HepG2 (cell line): ENCODE data around the gene ALG9. TPM values are rescaled to one million over a fixed set of nuclear protein-coding genes. Genes with fewer than 3 reads are reported as not detected.

Experiments used
- ATM ChIP-seq: fragments of 450-650 bp; IDR thresholded peaks from 2 replicates; pipeline ENCODE4 v1.7.1; 2017; ENCODE audit warnings: mild to moderate bottlenecking, borderline replicate concordance
- BRF2 ChIP-seq: sonication (generic); formaldehyde crosslinking; IDR thresholded peaks from 2 replicates; pipeline ENCODE4 v1.8.1; 2022; ENCODE audit warnings: mild to moderate bottlenecking, missing genetic modification reagents
- HDAC1 ChIP-seq: sonication (generic); formaldehyde crosslinking; IDR thresholded peaks from 2 replicates; pipeline ENCODE4 v1.5.1; 2020; ENCODE audit warnings: mild to moderate bottlenecking, missing genetic modification reagents
- IKZF4 ChIP-seq: sonication (generic); formaldehyde crosslinking; IDR thresholded peaks from 2 replicates; pipeline ENCODE4 v1.5.1; 2020; ENCODE audit warnings: borderline replicate concordance, mild to moderate bottlenecking, low read depth, missing genetic modification reagents; ENCODE audit errors: not compliant biosample characterization
- NR3C1 ChIP-seq: sonication (generic); formaldehyde crosslinking; IDR thresholded peaks from 2 replicates; pipeline ENCODE4 v1.4.0; 2020; ENCODE audit warnings: missing genetic modification reagents
- PAF1 ChIP-seq: IDR thresholded peaks from 2 replicates; pipeline ENCODE4 v1.6.1; 2016; ENCODE audit warnings: missing genetic modification reagents, missing compliant biosample characterization
- PHF5A ChIP-seq: IDR thresholded peaks from one replicate; pipeline ENCODE4 v1.6.1; 2018; ENCODE audit warnings: low read depth, missing genetic modification reagents; ENCODE audit not compliant: unreplicated experiment
- ZNF256 ChIP-seq: sonication (generic); formaldehyde crosslinking; conservative IDR thresholded peaks from 2 replicates; pipeline ENCODE4 v1.4.0; 2020; ENCODE audit warnings: missing genetic modification reagents
- ZNF547 ChIP-seq: sonication (generic); formaldehyde crosslinking; IDR thresholded peaks from 2 replicates; pipeline ENCODE4 v1.5.1; 2020; ENCODE audit warnings: mild to moderate bottlenecking, missing genetic modification reagents
- polyA plus RNA-seq, 8 experiments: library from polyadenylated mRNA; depleted of rRNA in 3 of 8; stranded (reverse) in 7 of 8; unstranded in 1 of 8; fragments of >200 nt; fragmentation: Illumina TruSeq in 4 of 8; extraction: Trizol in 4 of 8; gene quantifications; 2 replicates each; pipeline versions ENCODE4 v1.2.1 to v1.2.3, GENCODE V29; 2011 to 2016; ENCODE audit warnings: low read depth in 4 of 8, missing spikeins in 1 of 8, mixed read lengths in 1 of 8; ENCODE audit not compliant: insufficient read depth in 1 of 8
- total RNA-seq, 5 experiments: library from RNA; depleted of rRNA; stranded (reverse); fragments of >200 nt; fragmentation: Illumina TruSeq; extraction: Trizol; gene quantifications; 2 replicates each; pipeline ENCODE4 v1.2.3, GENCODE V29; 2016; ENCODE audit warnings: low read depth in 1 of 5
- TF ChIP-seq, protein P1 (sequence below): conservative IDR thresholded peaks from 2 replicates; pipeline ENCODE4 v1.6.1; 2018; ENCODE audit warnings: missing genetic modification reagents
- TF ChIP-seq, protein P2 (sequence below): sonication (generic); formaldehyde crosslinking; conservative IDR thresholded peaks from 2 replicates; pipeline ENCODE4 v1.4.0; 2020; ENCODE audit warnings: missing genetic modification reagents
- TF ChIP-seq, protein P3 (sequence below): sonication (generic); formaldehyde crosslinking; IDR thresholded peaks from 2 replicates; pipeline ENCODE4 v1.8.0; 2022; ENCODE audit warnings: missing genetic modification reagents, mild to moderate bottlenecking, borderline replicate concordance
- TF ChIP-seq, protein P4 (sequence below): sonication (generic); formaldehyde crosslinking; IDR thresholded peaks from 2 replicates; pipeline ENCODE4 v1.8.1; 2023; ENCODE audit warnings: mild to moderate bottlenecking, missing genetic modification reagents, borderline replicate concordance
- TF ChIP-seq, protein P5 (sequence below): sonication (generic); formaldehyde crosslinking; IDR thresholded peaks from 2 replicates; pipeline ENCODE4 v1.8.1; 2023; ENCODE audit warnings: missing genetic modification reagents, mild to moderate bottlenecking, borderline replicate concordance
- TF ChIP-seq, protein P6 (sequence below): sonication (generic); formaldehyde crosslinking; IDR thresholded peaks from 2 replicates; pipeline ENCODE4 v1.4.0; 2020; ENCODE audit warnings: missing genetic modification reagents

ALG9 gene
- total and polyA plus RNA-seq, 2 of the 13 experiments (the other 11 are each of a cell fraction or from before 2014, with no cell fraction given) = 39.4 to 40.6 TPM

DNA sequence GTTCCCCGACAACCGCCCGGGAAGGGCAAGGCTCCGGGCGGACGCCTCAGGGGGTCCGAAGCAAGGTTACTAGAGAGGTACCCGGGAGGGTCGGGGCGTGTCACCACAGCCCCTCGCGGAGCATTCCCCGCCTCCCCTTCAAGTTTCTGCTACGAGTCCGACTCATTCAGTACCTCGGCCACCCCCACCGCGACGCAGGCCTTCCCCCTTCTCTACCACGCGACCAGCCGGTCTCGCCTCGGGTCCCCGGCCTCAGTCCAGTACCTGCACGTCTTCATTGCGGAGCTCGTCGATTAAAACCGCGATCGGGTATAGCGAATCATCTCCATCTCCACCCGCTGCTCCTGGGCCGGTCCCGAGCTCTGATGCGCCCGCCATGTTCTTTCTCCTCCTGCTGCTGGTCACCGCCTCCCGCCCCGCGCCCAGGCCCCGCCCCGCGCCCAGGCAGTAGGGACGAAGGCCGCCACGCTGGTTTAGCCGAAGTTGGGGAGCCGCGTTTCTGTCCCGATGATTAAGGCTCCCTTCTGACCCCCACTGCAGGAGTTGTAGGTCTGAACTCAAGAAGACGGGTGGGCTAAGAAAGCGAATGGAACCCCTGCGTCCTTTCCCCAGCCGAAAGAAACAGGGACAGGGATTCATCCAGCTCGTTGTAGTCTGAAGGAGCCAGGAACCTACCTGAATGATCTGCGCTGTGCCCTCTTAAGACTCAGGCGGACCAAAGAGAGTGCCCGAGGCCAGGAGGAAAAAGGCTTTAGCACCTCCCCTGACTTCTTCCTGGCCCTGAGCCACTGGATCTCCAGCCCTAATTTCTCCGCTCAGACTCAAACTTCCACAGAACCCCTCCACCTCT lies 105.2 kb downstream of the ALG9 start, which contains the start of gene PPP2R1B (continued):
- TF ChIP-seq BRF2 (CRISPR knock-in tag) (0 out of 2 replicates have a peak, but pooled peaks have one; percentile 36), NR3C1 (CRISPR knock-in tag) (no peak), ZNF547 (peak; percentile 58; the same call in 1 of the 2 replicates), HDAC1 (CRISPR knock-in tag) (peak; percentile 69), PAF1 (CRISPR knock-in tag) (no peak), ZNF256 (CRISPR knock-in tag) (0 out of 2 replicates have a peak, but pooled peaks have one; percentile 16), PHF5A (CRISPR knock-in tag) (no peak), IKZF4 (CRISPR knock-in tag) (peak; percentile 15), ATM (no peak)
- TF ChIP-seq, protein P1, sequence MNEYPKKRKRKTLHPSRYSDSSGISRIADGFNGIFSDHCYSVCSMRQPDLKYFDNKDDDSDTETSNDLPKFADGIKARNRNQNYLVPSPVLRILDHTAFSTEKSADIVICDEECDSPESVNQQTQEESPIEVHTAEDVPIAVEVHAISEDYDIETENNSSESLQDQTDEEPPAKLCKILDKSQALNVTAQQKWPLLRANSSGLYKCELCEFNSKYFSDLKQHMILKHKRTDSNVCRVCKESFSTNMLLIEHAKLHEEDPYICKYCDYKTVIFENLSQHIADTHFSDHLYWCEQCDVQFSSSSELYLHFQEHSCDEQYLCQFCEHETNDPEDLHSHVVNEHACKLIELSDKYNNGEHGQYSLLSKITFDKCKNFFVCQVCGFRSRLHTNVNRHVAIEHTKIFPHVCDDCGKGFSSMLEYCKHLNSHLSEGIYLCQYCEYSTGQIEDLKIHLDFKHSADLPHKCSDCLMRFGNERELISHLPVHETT (CRISPR knock-in tag) = no peak; the same call in 1 of the 2 replicates
- TF ChIP-seq, protein P2, sequence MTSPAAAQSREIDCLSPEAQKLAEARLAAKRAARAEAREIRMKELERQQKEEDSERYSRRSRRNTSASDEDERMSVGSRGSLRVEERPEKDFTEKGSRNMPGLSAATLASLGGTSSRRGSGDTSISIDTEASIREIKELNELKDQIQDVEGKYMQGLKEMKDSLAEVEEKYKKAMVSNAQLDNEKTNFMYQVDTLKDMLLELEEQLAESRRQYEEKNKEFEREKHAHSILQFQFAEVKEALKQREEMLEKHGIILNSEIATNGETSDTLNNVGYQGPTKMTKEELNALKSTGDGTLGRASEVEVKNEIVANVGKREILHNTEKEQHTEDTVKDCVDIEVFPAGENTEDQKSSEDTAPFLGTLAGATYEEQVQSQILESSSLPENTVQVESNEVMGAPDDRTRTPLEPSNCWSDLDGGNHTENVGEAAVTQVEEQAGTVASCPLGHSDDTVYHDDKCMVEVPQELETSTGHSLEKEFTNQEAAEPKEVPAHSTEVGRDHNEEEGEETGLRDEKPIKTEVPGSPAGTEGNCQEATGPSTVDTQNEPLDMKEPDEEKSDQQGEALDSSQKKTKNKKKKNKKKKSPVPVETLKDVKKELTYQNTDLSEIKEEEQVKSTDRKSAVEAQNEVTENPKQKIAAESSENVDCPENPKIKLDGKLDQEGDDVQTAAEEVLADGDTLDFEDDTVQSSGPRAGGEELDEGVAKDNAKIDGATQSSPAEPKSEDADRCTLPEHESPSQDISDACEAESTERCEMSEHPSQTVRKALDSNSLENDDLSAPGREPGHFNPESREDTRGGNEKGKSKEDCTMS (CRISPR knock-in tag) = no peak
- TF ChIP-seq, protein P3, sequence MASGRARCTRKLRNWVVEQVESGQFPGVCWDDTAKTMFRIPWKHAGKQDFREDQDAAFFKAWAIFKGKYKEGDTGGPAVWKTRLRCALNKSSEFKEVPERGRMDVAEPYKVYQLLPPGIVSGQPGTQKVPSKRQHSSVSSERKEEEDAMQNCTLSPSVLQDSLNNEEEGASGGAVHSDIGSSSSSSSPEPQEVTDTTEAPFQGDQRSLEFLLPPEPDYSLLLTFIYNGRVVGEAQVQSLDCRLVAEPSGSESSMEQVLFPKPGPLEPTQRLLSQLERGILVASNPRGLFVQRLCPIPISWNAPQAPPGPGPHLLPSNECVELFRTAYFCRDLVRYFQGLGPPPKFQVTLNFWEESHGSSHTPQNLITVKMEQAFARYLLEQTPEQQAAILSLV (CRISPR knock-in tag) = peak; percentile 59; the same call in 1 of the 2 replicates
- TF ChIP-seq, protein P4, sequence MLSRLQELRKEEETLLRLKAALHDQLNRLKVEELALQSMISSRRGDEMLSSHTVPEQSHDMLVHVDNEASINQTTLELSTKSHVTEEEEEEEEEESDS = no peak
- TF ChIP-seq, protein P5, sequence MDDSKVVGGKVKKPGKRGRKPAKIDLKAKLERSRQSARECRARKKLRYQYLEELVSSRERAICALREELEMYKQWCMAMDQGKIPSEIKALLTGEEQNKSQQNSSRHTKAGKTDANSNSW = peak; percentile 80; the same call in 1 of the 2 replicates
- TF ChIP-seq, protein P6, sequence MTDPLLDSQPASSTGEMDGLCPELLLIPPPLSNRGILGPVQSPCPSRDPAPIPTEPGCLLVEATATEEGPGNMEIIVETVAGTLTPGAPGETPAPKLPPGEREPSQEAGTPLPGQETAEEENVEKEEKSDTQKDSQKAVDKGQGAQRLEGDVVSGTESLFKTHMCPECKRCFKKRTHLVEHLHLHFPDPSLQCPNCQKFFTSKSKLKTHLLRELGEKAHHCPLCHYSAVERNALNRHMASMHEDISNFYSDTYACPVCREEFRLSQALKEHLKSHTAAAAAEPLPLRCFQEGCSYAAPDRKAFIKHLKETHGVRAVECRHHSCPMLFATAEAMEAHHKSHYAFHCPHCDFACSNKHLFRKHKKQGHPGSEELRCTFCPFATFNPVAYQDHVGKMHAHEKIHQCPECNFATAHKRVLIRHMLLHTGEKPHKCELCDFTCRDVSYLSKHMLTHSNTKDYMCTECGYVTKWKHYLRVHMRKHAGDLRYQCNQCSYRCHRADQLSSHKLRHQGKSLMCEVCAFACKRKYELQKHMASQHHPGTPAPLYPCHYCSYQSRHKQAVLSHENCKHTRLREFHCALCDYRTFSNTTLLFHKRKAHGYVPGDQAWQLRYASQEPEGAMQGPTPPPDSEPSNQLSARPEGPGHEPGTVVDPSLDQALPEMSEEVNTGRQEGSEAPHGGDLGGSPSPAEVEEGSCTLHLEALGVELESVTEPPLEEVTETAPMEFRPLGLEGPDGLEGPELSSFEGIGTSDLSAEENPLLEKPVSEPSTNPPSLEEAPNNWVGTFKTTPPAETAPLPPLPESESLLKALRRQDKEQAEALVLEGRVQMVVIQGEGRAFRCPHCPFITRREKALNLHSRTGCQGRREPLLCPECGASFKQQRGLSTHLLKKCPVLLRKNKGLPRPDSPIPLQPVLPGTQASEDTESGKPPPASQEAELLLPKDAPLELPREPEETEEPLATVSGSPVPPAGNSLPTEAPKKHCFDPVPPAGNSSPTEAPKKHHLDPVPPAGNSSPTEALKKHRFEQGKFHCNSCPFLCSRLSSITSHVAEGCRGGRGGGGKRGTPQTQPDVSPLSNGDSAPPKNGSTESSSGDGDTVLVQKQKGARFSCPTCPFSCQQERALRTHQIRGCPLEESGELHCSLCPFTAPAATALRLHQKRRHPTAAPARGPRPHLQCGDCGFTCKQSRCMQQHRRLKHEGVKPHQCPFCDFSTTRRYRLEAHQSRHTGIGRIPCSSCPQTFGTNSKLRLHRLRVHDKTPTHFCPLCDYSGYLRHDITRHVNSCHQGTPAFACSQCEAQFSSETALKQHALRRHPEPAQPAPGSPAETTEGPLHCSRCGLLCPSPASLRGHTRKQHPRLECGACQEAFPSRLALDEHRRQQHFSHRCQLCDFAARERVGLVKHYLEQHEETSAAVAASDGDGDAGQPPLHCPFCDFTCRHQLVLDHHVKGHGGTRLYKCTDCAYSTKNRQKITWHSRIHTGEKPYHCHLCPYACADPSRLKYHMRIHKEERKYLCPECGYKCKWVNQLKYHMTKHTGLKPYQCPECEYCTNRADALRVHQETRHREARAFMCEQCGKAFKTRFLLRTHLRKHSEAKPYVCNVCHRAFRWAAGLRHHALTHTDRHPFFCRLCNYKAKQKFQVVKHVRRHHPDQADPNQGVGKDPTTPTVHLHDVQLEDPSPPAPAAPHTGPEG (CRISPR knock-in tag) = 0 out of 2 replicates have a peak, but pooled peaks have one; percentile 32
